Fibroblast of the aortic adventitia (primary cell): ENCODE measurements around the gene SUGP2. TPM values are rescaled to one million over a fixed set of nuclear protein-coding genes. Genes with fewer than 3 reads are reported as not detected.

Experiments
- DNase-seq: peaks from one replicate; pipeline ENCODE4 v3.0.0-alpha.2; 2010; ENCODE audit warnings: low read depth
- H3K4me3 ChIP-seq: 2 replicates; pipeline ENCODE4 v1.5.1; 2011; ENCODE audit warnings: low read depth, mild to moderate bottlenecking, control low read depth, low read length, moderate library complexity
- CTCF ChIP-seq: IDR thresholded peaks from 2 replicates; pipeline ENCODE4 v1.5.1; 2011; ENCODE audit warnings: mild to moderate bottlenecking, low read length, control low read depth, inconsistent platforms; ENCODE audit not compliant: insufficient read depth
- total RNA-seq: library from RNA; depleted of rRNA; stranded (reverse); fragments of >200 nt; gene quantifications from 2 replicates; pipeline ENCODE4 v1.2.3, GENCODE V29; 2012; ENCODE audit warnings: low replicate concordance

The SUGP2 gene
- total RNA-seq, 1 donor = 35.3 TPM

GRCh38 chr19:18993115-18993514, 40.2 kb downstream of the SUGP2 start:
- H3K4me3 ChIP-seq = no peak overlapping the region
- no peak for DNase-seq
- TF ChIP-seq CTCF = no peak

- no peak for DNase-seq
- H3K4me3 ChIP-seq = no peak overlapping the region
- TF ChIP-seq CTCF = no peak
These were observed 40.6 kb downstream of the SUGP2 start for GRCh38 chr19:18992696-18993095.

- TF ChIP-seq CTCF = no peak
- DNase-seq = no peak
These were observed 41.8 kb downstream of the SUGP2 start for GRCh38 chr19:18991468-18991867.

GRCh38 chr19:18991006-18991405, 42.3 kb downstream of the SUGP2 start:
- no peak for TF ChIP-seq CTCF
- no peak overlapping the region for H3K4me3 ChIP-seq
- DNase-seq = no peak

More at GRCh38 chr19:18991468-18991867, 41.8 kb downstream of the SUGP2 start:
- no peak overlapping the region for H3K4me3 ChIP-seq

- no peak overlapping the region for H3K4me3 ChIP-seq
- DNase-seq = no peak
- no peak for TF ChIP-seq CTCF
These were observed 43.1 kb downstream of the SUGP2 start for GRCh38 chr19:18990128-18990708.

- no peak for TF ChIP-seq CTCF
- DNase-seq = no peak
- no peak overlapping the region for H3K4me3 ChIP-seq
These were observed 44.0 kb downstream of the SUGP2 start for GRCh38 chr19:18989316-18989715.

- H3K4me3 ChIP-seq = no peak overlapping the region
- TF ChIP-seq CTCF = no peak
- no peak for DNase-seq
These were observed 45.9 kb downstream of the SUGP2 start for GRCh38 chr19:18987456-18987855.
